GM19193 (cell line): Measurements from ENCODE around the gene DHRS9.

Source experiments
- POLR2A ChIP-seq: IDR thresholded peaks from 4 replicates; pipeline ENCODE4 v1.6.1; 2011; ENCODE audit not compliant: insufficient read depth, insufficient read length; ENCODE audit errors: extremely low read depth

The DHRS9 gene

DNA sequence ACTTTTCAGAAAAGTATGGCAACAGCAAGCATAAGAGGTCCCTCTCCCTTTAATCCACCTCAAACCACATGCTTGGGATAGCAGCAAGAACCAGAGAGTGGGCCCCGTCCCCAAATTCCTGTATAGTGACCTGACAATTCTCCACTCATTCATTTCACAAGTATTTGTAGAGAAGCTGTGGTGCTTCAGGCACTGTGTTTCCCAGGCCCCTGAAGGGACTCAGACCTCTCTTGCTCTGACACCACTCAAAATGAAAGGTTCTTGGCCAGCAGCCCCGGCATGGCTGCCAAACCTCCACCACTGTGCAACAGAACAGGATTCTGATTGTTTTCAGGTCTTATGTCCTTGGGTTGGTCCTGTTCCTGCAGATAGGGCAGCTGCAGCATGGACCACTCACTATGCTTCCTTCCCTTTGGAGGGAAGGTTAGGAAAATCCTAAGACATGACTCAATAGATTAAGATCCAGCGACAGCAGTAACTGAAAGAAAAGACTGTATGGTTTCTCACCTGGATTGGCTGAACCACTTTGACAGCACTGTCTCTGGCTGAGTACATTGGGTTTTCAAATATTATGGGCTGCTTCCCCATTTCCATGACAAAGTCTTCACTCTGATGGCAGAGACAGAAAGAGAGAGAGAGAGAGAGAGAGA lies 67.6 kb downstream of the DHRS9 start:
- no peak for TF ChIP-seq POLR2A

DNA sequence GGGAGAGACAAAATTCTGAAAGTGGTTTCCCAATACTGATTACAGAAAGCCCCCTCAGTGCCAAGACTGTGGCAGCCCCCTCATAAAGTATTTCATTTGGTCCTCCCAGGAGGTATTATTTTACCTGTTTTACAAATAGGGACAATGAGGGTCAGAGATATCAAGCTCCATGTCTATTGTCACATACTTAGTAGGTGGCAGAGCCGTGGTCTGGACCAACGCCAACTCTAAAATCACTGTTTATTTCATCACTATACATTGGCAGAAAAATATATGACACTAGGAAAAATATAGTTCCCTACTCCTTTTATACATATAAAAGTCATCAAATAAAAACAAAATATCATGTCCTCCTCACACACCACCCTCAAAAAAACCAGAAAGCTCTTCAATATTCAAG lies 68.6 kb downstream of the DHRS9 start:
- TF ChIP-seq POLR2A: no peak

DNA sequence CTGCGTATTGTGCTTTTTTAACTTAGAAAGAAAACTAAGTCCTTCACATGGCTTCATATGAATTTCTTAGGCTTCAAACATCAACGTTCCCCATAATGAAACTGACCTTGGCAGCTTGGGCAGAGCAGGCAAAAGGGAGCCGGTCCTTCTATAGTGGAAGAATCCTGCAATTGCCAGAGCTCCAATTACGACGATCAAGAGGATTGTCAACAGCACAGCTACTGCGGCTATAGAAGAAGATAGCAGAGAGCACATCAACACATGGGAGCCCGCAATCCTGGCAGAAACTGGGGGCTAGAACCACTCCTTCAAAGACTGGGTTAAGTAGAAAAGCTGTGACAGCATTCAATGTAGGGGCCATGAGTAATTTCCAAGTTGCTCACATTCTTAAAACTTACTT lies 69.8 kb downstream of the DHRS9 start:
- no peak for TF ChIP-seq POLR2A

DNA sequence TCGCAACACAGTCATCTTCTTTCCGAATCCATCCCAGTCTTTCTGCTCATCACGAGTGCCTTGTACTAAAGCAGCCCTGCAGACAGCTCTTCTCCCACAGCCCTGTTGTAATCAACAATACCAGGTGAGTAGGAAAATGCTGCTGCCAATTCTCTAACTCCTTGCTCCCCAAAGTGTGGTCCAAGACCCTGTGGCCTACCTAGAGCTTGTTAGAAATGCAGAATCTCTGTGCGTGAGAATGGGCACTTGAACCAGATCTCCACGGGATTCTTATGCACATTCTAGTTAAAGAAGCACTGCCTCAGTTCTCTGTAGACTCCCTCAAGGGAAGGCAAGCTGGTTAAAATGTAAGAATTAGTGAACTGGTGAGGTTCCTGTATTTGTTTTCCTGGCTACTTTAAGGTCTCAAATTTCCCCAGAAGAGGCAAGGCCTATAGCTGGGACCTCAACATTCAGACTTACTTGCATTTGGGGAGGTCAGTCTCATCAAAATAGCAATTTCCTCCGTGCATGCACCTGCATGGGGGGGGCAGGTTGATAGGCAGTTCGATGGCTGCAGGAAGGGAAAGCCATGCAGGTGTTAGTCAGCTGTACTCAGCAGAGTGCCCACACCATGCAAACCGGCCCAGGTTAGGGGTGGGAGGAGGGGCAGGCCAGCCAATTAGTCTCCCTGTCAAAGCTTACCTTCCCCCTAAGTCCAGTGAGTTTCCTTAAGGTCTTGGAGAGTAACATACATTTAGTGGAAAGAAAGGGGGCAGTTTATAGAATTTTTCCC lies 70.8 kb downstream of the DHRS9 start:
- no peak for TF ChIP-seq POLR2A

DNA sequence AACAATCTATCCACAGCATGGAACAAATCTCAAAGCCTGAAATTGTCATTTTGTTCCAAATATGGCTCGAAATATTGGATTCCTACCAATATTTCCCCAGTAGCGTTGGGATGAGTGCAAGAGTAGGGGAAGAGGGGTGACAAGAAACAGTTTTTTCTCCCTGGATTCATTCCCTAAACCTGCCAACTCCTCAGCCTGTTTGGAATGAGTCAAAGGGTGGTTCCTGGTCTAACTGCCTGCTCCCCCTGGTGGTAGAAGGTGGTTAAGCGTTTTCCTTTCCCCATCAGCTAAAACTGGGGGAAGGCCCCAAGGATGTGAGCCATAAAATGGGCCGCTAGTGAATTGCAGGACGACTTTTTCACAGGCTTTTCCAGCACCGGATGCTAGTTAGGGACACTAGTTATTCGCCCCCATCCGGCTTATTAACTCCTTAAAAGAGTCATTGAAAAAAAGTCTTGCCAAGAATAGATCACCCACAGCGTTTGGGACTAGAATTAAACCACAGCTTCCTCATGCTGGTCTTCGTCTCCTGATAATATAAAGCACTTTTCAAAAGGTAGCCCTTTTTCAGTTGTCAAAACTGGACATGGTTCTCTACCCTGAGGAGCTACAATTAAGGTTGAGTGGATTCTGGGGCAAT lies 72.5 kb downstream of the DHRS9 start:
- no peak for TF ChIP-seq POLR2A

DNA sequence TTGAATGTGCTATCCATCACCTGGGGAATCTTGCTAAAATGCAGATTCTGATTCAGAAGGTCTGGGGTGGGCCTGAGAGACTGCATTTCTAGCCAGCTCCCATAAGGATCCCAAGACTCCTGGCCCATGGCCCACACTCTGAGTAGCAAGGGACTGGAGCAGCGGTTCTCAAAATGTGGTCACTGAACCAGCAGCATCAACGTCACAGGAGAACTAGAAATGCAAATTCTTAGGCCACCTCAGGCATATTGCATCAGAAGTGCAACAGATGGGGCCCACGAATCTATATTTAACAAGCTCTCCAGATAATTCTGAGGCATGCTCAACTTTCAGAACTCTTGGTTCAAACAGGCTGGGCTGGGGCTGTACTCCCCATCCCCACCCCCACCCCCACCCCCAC lies 74.6 kb downstream of the DHRS9 start:
- no peak for TF ChIP-seq POLR2A
